ENCODE data around the gene CLP1. TPM values are rescaled to one million over a fixed set of nuclear protein-coding genes. Genes with fewer than 3 reads are reported as not detected.

The CLP1 gene
- total RNA-seq, 2 donors from 2014 or later = 15.0 TPM

GRCh38 chr11:57635246-57635645, 22.3 kb upstream of the CLP1 start:
- no peak for DNase-seq (ENCODE audit: low spot score)
- no peak for ATAC-seq (ENCODE audit: insufficient number of reproducible peaks, low FRiP score, low read depth)
- peaks cover 14 to 22% of the 10 kb centered on the region in 2 donors for H3K4me1 ChIP-seq (ENCODE audit: control insufficient read depth in 1 of 2, low read depth in 2 of 2)
- H3K27ac ChIP-seq = no peak overlapping the region
- no peaks in the 10 kb centered on the region for H3K36me3 ChIP-seq
- H3K9me3 ChIP-seq = no peaks in the 10 kb centered on the region
- H3K4me3 ChIP-seq = no peak overlapping the region
- TF ChIP-seq CTCF (IDR thresholded peaks at IDR 0.05) = no peak
- no peaks in the 10 kb centered on the region for H3K27me3 ChIP-seq (replicated peaks; ENCODE audit: insufficient read depth)

GRCh38 chr11:57637626-57638004, 19.9 kb upstream of the CLP1 start:
- Histone ChIP-seq H3K4me1 (ENCODE audit: control insufficient read depth in 1 of 2, low read depth in 2 of 2) (peaks cover 14 to 28% of the 10 kb centered on the region in 2 donors), H3K4me3 (peak overlapping the region; percentile 96), H3K27ac (peak overlapping the region in 1 of 2 donors; percentile 77), H3K9me3 (no peaks in the 10 kb centered on the region), H3K36me3 (no peaks in the 10 kb centered on the region), H3K27me3 (replicated peaks; ENCODE audit: insufficient read depth) (no peaks in the 10 kb centered on the region)
- no peak for ATAC-seq (ENCODE audit: insufficient number of reproducible peaks, low FRiP score, low read depth)
- no peak for DNase-seq (ENCODE audit: low spot score)
- no peak for TF ChIP-seq CTCF (IDR thresholded peaks at IDR 0.05)

- no peaks in the 10 kb centered on the region for H3K36me3 ChIP-seq
- peak; percentile 84 for ATAC-seq (ENCODE audit: insufficient number of reproducible peaks, low FRiP score, low read depth)
- peak; percentile 35 for DNase-seq (ENCODE audit: low spot score)
Observed at GRCh38 chr11:57638005-57638781, 19.4 kb upstream of the CLP1 start.

GRCh38 chr11:57638811-57639320, 18.7 kb upstream of the CLP1 start:
- Histone ChIP-seq H3K4me3 (peak overlapping the region; percentile 96), H3K27me3 (replicated peaks; ENCODE audit: insufficient read depth) (no peaks in the 10 kb centered on the region), H3K36me3 (no peaks in the 10 kb centered on the region), H3K9me3 (no peaks in the 10 kb centered on the region), H3K4me1 (ENCODE audit: control insufficient read depth in 1 of 2, low read depth in 2 of 2) (peaks cover 14 to 29% of the 10 kb centered on the region in 2 donors), H3K27ac (peak overlapping the region; percentile 62 to 77)
- no peak for TF ChIP-seq CTCF (IDR thresholded peaks at IDR 0.05)
- DNase-seq (ENCODE audit: low spot score) = no peak
- ATAC-seq (ENCODE audit: insufficient number of reproducible peaks, low FRiP score, low read depth) = no peak

More at GRCh38 chr11:57638005-57638781, 19.4 kb upstream of the CLP1 start:
- Histone ChIP-seq H3K27ac (peak overlapping the region; percentile 62 to 77), H3K4me1 (ENCODE audit: control insufficient read depth in 1 of 2, low read depth in 2 of 2) (peaks cover 14 to 28% of the 10 kb centered on the region in 2 donors), H3K4me3 (peak overlapping the region; percentile 96), H3K9me3 (no peaks in the 10 kb centered on the region), H3K27me3 (replicated peaks; ENCODE audit: insufficient read depth) (no peaks in the 10 kb centered on the region)
- TF ChIP-seq CTCF (IDR thresholded peaks at IDR 0.05) = no peak

GRCh38 chr11:57639321-57640067, 18.1 kb upstream of the CLP1 start:
- Histone ChIP-seq H3K36me3 (no peaks in the 10 kb centered on the region), H3K9me3 (no peaks in the 10 kb centered on the region), H3K27ac (no peak overlapping the region), H3K4me1 (ENCODE audit: control insufficient read depth in 1 of 2, low read depth in 2 of 2) (peaks cover 17 to 36% of the 10 kb centered on the region in 2 donors), H3K27me3 (replicated peaks; ENCODE audit: insufficient read depth) (no peaks in the 10 kb centered on the region), H3K4me3 (peak overlapping the region; percentile 96)
- ATAC-seq (ENCODE audit: insufficient number of reproducible peaks, low FRiP score, low read depth) = no peak
- no peak for DNase-seq (ENCODE audit: low spot score)
- no peak for TF ChIP-seq CTCF (IDR thresholded peaks at IDR 0.05)

All from thoracic aorta (tissue), 2 donors.